ENCODE measurements around the gene NFXL1.
A peak's percentile ranks its signal among the peaks of the same experiment; 100 is the strongest.
"Not testable (repeated sequence)": the region's sequence is repeated elsewhere in the genome, so short reads cannot be mapped to it uniquely, and the experiment has no call there.

The NFXL1 gene

DNA sequence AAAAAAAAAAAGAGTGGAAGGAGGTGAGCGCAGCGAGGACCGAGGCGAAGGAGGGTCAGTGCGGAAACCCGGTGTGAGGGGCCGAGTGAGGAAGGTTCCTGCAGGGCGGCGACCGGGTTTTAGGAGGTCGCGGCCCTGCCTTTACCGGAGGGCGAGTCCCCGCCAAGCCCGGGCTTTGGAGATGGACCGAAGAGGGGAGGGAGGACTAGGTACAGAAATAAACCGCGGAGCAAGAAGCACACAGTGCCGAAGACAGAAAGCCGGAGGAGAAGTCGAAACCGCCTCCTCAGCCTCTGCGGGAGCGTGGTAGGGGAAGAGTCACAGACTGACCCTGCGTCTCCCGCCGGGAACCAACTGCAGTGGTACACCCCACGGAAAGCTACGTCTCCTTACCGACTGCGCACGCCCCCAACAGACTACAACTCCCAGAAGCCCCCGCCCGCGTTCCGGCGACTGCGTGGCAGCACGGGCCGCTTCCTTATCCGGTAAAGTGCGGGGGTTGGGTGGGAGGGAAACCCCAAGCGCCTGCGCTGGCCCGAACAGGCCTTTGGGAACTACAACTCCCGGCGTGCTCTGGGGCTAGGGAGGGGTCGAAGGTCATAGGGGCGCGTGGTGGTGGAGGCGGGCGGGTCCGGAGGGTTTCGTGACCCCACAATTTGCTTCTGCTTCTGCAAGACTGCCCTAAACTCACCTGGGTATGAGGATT, at the start of gene NFXL1:
TSS of gene NFXL1 (minus strand) at position 364 of the 706 bp plus-strand sequence. CDS start 380 bp downstream, outside the sequence.
- peak within 1 kb of the TSS; percentile 67 to 84 (median 80) for H3K4me3 ChIP-seq
- peak within 1 kb of the TSS; percentile 52 to 92 (median 80) for H3K27ac ChIP-seq

DNA sequence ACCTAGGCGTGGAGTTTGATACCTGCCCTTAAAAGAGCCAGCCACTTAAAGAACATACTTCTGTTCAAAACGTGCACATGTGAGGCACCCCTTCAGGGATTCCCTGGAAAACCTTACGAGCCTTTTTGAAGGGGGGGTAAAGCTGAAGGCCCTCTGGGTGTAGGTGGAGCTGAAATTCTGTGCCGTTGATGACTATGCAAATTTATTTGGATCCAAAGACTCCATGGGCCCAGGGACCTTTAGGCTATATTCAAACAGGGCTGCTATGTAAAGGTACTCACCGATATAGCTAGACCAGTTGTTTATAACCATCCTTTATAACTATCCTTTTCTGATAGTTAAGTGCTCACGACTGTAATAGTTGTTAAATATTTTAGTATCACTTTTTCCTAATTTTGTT, 40.3 kb upstream of the NFXL1 start:
- no peak overlapping the region for H3K27ac ChIP-seq
- H3K4me3 ChIP-seq: no peak overlapping the region

DNA sequence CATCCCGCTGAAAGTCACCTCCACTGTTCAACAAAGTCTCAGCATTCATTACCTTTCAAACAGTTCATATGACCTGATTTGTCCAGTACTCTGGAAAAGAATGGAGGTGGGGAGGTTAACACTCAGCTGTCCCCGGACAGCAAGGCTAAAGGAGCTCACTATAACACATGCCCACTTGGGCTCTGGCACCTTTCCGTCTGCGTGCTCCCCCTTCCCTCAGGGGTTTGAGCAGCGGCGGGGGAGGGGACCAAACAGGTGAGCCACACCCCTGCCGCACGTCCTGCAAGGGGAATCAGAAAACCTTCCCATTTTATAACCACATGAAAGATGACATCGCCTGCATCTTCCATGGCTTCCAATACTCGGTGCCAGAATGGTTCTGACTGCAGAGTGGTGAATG, 39.9 kb upstream of the NFXL1 start:
- no peak overlapping the region for H3K27ac ChIP-seq

DNA sequence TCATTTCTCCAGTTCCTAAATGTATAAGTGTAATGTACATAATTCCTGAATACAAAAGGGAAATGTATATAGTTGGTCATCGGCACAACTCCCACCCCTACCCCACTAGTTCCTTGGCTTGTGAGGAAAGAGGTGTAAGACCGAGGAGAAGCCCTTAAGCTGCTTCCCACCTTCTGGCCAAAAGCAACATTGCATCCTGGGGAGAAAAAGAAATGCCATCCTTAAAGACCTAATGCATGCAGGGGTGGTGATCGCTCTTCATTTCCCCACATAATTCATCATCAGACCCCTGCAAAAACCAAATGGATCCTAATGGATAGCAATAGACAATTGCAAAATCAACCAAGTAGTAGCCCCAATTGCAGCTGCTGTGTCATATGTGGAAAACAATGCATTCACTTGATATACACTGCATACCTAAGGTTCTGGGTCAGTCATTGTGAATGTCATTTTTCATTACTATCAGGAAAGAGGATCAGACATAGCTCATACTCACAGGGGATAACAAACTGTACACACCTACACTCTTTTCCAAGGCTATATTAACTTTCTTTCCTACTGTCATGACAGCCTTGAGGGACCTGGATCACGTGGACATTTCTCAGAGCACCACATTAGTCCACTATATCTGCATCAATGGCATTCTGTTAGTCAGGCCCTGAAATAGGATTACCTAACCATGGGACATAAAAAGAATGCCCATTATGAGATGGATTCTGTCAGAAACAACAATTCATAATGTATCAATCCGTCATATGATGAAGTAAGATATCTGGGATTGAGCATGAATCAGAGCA, 31.7 kb upstream of the NFXL1 start:
- no peak overlapping the region for H3K27ac ChIP-seq
- no peak overlapping the region for H3K4me3 ChIP-seq

More for the DNA sequence above, 39.9 kb upstream of the NFXL1 start:
- H3K4me3 ChIP-seq: no peak overlapping the region

DNA sequence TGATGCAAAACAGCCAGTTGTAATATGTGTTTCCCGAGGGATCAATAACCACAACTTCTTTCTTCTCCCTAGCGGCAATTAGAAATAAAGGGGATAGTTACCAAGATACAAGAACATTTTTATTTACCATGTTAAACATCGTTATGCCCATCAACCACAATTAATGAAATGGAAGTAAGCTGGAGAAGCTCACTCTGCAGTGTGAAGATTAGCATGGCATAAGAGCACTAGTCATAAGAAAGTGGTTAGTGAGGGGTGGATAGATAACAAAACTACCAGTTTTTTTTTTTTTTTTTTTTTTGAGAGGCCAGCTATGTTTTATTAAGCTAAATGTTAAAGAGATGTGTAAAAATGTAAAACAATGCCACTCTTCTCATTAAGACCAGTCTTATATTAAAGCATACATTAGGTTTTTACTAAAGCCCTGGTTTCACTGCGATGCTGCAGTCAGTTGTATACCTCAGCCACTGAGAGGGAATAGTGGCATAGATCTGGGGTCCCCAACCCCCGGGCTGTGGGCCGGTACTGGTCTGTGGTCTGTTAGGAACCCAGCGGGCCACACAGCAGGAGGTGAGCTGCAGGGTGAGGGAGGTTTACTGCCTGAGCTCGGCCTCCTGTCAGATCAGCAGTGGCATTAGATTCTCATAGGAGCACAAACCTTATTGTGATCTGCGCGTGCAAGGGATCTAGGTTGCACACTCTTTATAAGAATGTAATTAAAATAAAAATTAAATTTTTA, 27.9 kb upstream of the NFXL1 start:
- Histone ChIP-seq H3K27ac (no peak overlapping the region), H3K4me3 (no peak overlapping the region)

DNA sequence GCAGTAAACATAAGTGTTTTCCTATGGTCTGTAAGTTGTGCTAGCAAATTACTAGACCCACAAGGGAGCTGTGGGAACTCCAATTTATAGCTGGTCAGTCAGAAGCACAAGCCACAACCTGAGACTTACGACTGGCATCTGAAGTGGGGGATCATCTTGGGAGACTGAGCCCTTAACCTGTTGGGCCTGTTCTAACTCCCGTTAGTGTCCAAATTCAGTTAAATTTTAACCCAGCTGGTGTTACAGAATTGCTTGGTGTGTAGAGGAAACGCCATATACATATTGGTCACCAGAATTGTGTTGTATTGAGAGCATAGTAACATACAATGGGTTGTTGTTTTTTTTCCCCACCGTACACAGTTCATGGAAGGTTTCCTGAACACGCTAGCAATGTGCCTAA, 25.1 kb upstream of the NFXL1 start:
- no peak overlapping the region for H3K4me3 ChIP-seq
- no peak overlapping the region for H3K27ac ChIP-seq

DNA sequence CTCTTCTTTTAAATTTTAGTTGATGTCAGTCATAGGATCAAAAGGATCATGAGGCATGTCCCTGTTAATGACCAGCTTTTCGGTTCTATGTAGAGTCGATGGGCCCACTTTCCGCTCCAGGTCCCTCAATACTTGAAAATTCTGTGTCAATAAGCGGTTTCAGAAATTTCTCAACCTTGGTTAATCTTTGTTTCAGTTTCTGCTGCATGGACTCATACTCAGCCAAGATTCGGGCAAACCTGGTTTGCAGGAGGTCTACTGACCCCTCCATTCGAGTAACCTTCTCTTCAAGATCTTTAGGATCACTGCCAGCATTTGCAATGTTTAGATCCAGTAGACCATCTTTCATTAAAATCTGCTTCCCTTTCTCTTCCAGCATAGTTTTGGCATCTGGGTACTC, 22.0 kb upstream of the NFXL1 start:
- no peak overlapping the region for H3K27ac ChIP-seq
- H3K4me3 ChIP-seq: no peak overlapping the region

DNA sequence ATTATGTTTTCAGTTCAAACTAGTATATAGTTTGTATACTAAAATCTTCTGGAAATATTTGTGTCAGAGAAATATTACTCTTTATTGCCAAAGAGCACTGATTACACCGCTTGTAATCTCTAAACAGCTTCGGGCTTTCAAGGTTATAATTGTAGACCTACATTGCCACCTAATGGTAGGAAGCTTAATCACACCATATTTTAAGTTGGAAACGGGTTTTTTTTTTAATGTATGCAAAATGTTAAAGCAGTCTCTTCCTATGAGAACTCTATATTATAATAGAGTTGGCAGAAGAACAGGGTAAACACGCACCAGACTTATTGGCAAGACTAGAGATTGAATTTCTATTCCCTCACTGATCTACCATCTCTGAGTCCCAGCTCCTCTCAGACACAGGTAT, 19.5 kb upstream of the NFXL1 start:
- Histone ChIP-seq H3K4me3 (no peak overlapping the region), H3K27ac (no peak overlapping the region)

DNA sequence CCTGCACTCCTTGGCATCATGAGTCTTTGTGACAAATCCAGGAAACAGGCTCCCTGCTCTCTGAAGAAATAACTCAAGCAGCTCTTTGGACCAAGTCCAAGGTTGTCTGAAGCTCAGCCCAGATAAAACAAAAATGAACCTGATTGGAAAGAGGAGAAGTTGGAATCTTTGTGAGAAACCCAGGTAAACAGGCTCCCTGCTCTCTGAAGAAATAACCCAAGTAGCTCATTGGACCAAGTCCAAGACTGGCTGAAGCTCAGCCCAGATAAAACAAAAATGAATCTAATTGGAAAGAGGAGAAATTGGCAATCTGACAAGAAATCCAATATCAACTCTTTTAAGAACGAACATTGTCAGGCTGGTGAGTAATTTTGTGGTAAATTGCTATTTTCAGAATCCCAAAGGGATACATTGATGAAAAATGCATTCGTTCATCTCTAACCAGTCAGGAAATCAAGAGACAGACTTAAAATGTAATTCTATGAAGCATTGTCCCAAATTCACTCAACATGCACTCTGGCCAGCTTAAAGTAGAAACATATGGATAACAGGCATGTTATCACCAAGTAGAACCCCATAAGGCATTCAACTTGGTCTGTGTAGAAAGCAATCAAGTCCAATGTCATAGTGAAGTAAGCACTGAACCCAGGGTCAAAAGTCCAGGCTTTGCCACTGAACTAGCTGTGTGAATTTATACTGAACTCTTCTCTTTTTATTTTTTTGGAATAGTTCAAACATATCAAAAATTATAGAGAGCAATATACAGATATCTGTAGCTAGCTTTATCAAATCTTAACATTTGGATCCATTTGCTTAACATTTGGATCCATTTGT, 16.8 kb upstream of the NFXL1 start:
- H3K27ac ChIP-seq: peak overlapping the region in 1 of 21 experiments; percentile 14

DNA sequence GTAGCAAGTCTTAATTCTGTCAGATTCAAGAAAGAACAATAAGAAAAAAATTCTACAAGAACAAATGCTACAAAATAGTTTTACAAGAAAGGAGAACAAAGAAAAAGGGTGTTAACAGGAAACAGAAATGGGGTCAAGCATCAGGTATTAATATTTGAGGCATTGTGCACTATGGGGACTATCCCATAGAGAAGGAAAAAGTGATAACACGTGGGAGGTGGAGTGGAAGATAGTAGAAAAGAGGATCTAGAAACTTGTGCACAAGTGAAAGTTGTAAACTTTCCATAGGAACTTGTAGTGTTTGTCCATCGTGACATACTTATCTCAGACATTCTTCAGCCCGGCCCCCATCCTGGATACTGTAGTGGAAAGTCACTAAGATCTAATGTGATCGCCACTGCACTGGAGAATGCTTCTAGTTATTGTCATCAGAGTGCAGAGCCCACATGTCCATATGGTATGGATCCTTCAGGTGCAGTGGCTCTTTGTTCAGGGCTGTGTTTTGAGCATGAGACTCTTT, 15.4 kb upstream of the NFXL1 start:
- no peak overlapping the region for H3K27ac ChIP-seq
- no peak overlapping the region for H3K4me3 ChIP-seq

More for the DNA sequence above, 16.8 kb upstream of the NFXL1 start:
- no peak overlapping the region for H3K4me3 ChIP-seq

DNA sequence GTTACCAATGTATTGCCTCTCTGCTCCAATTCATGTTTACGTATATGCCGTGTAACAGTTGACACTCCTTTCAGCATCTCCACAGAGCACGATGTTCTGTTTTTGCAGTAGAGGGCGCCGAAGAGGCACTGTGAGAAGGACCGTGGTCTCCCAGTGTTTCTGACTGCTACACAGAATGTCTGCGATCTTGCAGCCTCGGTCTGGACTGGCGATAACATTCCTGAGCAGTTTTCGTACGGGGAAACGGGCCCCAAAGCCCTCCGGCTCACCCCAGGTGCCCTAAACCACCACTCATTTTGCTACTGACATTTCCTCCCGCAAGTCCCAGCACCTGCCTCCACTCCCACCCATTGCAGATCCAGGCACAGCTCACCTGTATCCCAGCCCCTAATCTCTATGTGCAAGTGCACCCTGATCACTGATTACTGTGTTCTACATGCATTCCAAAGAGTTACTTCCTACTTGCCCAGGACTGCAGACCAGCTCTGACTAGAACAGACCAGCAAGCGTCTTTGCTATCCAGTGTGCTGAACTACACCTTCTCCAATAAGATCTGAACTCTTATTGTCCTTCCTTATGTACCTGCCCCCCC, 12.4 kb upstream of the NFXL1 start:
- no peak overlapping the region for H3K4me3 ChIP-seq
- no peak overlapping the region for H3K27ac ChIP-seq

DNA sequence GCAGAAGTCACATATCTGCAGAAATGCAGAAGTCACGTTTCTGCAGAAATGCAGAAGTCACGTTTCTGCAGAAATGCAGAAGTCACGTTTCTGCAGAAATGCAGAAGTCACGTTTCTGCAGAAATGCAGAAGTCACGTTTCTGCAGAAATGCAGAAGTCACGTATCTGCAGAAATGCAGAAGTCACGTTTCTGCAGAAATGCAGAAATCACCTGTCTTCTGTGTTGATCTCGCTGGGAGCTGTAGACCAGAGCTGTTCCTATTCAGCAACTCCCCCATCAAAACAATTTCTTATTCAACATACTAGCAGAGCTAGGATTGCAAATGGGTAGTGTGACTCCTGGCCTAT, 8.9 kb upstream of the NFXL1 start:
- not testable (repeated sequence) for H3K27ac ChIP-seq, H3K4me3 ChIP-seq

DNA sequence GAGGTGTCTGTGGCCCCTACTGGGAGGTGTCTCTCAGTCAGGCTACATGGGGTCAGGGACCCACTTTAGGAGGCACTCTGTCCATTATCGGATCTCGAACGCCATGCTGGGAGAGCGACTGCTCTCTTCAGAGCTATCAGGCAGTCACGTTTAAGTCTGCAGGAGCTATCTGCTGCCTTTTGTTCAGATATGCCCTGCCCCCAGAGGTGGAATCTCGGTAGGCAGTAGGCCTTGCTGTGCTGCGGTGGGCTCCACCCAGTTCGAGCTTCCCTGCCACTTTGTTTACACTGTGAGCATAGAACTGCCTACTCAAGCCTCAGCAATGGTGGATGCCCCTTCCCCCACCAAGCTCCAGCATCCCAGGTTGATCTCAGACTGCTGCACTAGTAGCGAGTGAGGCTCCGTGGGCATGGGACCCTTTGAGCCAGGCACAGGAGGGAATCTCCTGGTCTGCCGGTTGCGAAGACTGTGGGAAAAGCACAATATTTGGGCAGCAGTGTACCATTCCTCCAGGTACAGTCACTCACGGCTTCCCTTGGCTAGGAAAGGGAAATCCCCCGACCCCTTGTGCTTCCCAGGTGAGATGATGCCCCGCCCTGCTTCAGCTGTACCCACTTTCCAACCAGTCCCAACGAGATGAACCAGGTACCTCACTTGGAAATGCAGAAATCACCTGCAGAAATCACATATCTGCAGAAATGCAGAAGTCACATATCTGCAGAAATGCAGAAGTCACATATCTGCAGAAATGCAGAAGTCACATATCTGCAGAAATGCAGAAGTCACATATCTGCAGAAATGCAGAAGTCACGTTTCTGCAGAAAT, 8.3 kb upstream of the NFXL1 start:
- not testable (repeated sequence) for H3K4me3 ChIP-seq

DNA sequence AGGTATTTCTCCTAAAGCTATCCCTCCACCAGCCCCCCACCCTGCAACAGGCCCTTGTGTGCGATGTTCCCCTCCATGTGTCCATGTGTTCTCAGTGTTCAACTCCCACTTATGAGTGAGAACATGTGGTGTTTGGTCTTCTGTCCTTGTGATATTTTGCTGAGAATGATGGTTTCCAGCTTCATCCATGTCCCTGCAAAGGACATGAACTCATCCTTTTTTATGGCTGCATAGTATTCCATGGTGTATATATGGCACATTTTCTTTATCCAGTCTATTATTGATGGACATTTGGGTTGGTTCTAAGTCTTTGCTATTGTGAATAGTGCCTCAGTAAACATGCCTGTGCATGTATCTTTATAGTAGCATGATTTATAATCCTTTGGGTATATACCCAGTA, 2.8 kb upstream of the NFXL1 start:
- not testable (repeated sequence) for H3K4me3 ChIP-seq, H3K27ac ChIP-seq

More for the DNA sequence above, 8.3 kb upstream of the NFXL1 start:
- peak overlapping the region in 1 of 21 experiments; percentile 21 for H3K27ac ChIP-seq

DNA sequence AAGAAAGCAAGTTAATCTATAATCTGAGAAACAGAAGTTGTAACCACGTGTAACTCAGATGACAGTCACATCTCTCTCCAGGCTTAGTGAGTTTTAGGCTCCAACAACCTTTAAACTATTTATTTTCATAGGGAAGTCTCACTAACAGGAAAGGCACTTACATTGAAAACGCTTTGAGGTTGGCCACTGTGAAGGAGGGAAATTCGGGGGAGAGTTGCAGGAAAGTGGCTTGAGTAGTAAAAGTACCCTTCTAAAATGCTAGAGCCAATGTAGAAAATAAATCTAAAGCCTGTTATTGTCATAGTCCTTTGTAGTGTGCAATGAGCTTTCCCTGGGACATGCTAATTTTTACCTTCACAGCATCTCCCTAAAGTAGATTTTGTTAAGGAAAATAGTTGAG, 995 bp upstream of the NFXL1 start:
- H3K4me3 ChIP-seq: no peak overlapping the region
- H3K27ac ChIP-seq: no peak overlapping the region

DNA sequence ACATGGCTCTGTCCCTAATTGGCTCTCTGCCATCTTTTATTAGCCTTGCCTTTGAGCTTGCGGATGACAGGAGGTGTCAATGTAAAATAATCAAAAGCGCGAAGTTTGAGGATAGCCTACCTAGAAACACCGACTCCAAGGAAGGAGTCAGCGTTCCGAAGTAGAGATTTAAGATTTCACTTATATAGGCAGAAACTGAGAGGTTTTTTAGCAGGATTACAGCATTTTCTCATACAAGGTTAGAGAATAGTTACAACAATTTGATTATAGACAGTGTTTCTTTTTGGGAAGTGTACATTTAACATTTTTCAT, 499 bp upstream of the NFXL1 start:
- peak overlapping the region in 9 of 21 experiments; percentile 24 to 90 (median 47) for H3K27ac ChIP-seq
- H3K4me3 ChIP-seq: peak overlapping the region; percentile 67 to 84 (median 80)

DNA sequence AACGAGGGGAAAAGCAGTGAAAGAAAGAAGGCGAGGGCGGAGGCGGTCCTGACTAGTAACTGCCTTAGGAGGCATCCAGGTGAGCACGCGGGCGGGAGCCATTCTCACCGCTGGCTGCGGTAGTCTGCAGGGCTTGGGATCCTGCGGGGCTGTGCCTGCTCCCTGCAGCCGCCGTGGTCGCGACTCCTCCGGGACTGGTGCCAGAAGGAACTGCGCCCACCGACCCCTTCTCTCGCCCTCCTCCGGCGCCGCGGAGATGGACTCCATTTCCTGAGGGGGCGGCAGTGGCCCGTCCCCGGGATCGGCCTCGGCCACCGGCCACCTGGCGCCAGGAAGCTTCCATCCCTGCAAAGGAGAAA, 543 bp downstream of the NFXL1 start:
- H3K27ac ChIP-seq: peak overlapping the region; percentile 52 to 92 (median 80)
- H3K4me3 ChIP-seq: peak overlapping the region; percentile 67 to 84 (median 80)

DNA sequence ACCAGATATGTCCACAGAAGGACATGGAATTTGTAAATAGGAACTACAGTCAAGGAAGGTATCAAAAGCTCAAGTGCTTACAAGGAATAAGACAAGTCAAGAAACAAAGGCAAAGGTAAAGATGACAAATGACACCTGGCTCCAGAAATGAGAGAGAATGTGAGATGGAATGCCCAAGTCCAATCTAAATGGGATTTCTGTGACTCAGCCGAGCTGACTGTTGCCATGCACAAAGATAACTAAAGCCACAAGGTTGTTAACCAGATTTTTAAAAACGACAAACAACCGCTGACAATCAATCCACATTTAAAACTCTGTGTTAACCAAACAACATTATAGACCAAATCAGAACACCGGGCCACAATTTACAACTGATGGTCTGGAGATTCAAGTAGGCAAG, 1.1 kb downstream of the NFXL1 start:
- Histone ChIP-seq H3K27ac (peak overlapping the region in 17 of 21 experiments; percentile 52 to 92 (median 83)), H3K4me3 (peak overlapping the region; percentile 67 to 84 (median 80))
